Renal cortex interstitium (tissue), 11 donors: Measurements from ENCODE around the gene RASA3. TPM values are rescaled to one million over a fixed set of nuclear protein-coding genes. Genes with fewer than 3 reads are reported as not detected.

Experiments
- DNase-seq, 11 donors: peaks; one replicate each; pipeline ENCODE4 v3.0.0-alpha.2; 2013; ENCODE audit warnings: low read depth in 9 of 11, low spot score in 4 of 11; ENCODE audit errors: extremely low read depth in 1 of 11
- polyA plus RNA-seq, 3 donors: library from polyadenylated mRNA; unstranded; fragments of 120-200 nt; gene quantifications; one replicate each; pipeline ENCODE4 v1.2.1, GENCODE V29; 2013; ENCODE audit not compliant: insufficient read length in 3 of 3

The RASA3 gene
- polyA plus RNA-seq, 3 donors = 11.0 to 14.2 (median 12.5) TPM

- no peak for DNase-seq
Measured at GRCh38 chr13:114050536-114051450, 81.6 kb downstream of the RASA3 start.

- no peak for DNase-seq
Measured at GRCh38 chr13:114049626-114050101, 82.8 kb downstream of the RASA3 start.

- DNase-seq = no peak
Measured at GRCh38 chr13:114049026-114049425, 83.4 kb downstream of the RASA3 start.

- DNase-seq = no peak
Measured at GRCh38 chr13:114048443-114048842, 84.0 kb downstream of the RASA3 start.

- DNase-seq = peak in 3 of 11 donors; percentile 69 to 80 (median 79)
Measured at GRCh38 chr13:114047358-114047881, 85.0 kb downstream of the RASA3 start.

GRCh38 chr13:114046431-114046975 is 85.9 kb downstream of the RASA3 start:
- no peak for DNase-seq

- DNase-seq = no peak
Measured at GRCh38 chr13:114045113-114045735, 87.2 kb downstream of the RASA3 start.

GRCh38 chr13:114044486-114044885 is 87.9 kb downstream of the RASA3 start:
- peak in 2 of 11 donors; percentile 67 to 74 for DNase-seq

- peak in 1 of 11 donors; percentile 47 for DNase-seq
Measured at GRCh38 chr13:114043421-114044053, 88.9 kb downstream of the RASA3 start.

- DNase-seq = no peak
Measured at GRCh38 chr13:114042066-114042815, 90.2 kb downstream of the RASA3 start.

- DNase-seq = no peak
Measured at GRCh38 chr13:114041493-114041892, 90.9 kb downstream of the RASA3 start.

GRCh38 chr13:114039471-114040141 is 92.8 kb downstream of the RASA3 start:
- DNase-seq = no peak

- no peak for DNase-seq
Measured at GRCh38 chr13:114038900-114039299, 93.5 kb downstream of the RASA3 start.

GRCh38 chr13:114038211-114038613 is 94.2 kb downstream of the RASA3 start:
- no peak for DNase-seq

GRCh38 chr13:114037674-114038073 is 94.7 kb downstream of the RASA3 start:
- no peak for DNase-seq

- peak in 2 of 11 donors; percentile 51 for DNase-seq
Measured at GRCh38 chr13:114035583-114036531, 96.6 kb downstream of the RASA3 start.

GRCh38 chr13:114035186-114035582 is 97.2 kb downstream of the RASA3 start:
- no peak for DNase-seq
